Coronary artery (tissue), 2 donors: ENCODE data around the gene C1orf141.
"Not testable (repeated sequence)": the region's sequence is repeated elsewhere in the genome, so short reads cannot be mapped to it uniquely, and the experiment has no call there.

Source experiments
- DNase-seq: peaks from one replicate; pipeline ENCODE4 v3.0.0-alpha.2; 2017; ENCODE audit warnings: low spot score
- H3K27ac ChIP-seq, 2 donors: fragments of 200-600 bp; sonication (generic); one replicate each; pipeline ENCODE4 v1.5.1; 2016 to 2019
- H3K4me3 ChIP-seq: fragments of 200-600 bp; sonication (generic); 2 replicates; pipeline ENCODE4 v1.5.1; 2016; ENCODE audit warnings: mild to moderate bottlenecking, moderate library complexity
- CTCF ChIP-seq: fragments of 200-600 bp; sonication (generic); IDR thresholded peaks from one replicate; pipeline ENCODE4 v1.5.1; 2019; ENCODE audit warnings: antibody characterized with exemption

The C1orf141 gene

DNA sequence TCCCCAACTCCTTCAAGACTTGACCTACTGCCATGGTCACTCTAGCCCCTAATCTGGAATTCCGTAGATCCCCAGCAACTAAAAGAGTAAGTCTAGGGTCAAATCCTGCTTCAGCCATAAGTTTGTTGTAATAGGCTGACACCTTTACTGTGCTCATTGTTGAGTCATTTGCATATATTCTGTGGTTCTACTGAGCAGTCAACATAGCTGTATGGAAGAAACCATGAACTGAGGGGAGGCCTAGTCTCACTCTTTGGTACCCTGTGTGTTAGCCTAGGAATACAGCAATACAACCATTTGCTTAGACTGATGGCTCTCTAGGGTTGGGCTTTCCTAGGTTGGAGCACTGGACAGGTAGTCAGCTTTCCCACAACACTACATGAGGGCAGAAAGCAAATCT is 57.2 kb downstream of the C1orf141 start:
- Histone ChIP-seq H3K4me3 (no peak overlapping the region), H3K27ac (no peak overlapping the region)
- no peak for TF ChIP-seq CTCF
- no peak for DNase-seq

GRCh38 chr1:67072749-67073148 is 62.0 kb downstream of the C1orf141 start:
- Histone ChIP-seq H3K27ac (no peak overlapping the region), H3K4me3 (no peak overlapping the region)
- no peak for TF ChIP-seq CTCF
- DNase-seq, result no peak

- not testable (repeated sequence) for DNase-seq, H3K4me3 ChIP-seq, H3K27ac ChIP-seq
Measured at GRCh38 chr1:67067655-67068054, 67.1 kb downstream of the C1orf141 start.

DNA sequence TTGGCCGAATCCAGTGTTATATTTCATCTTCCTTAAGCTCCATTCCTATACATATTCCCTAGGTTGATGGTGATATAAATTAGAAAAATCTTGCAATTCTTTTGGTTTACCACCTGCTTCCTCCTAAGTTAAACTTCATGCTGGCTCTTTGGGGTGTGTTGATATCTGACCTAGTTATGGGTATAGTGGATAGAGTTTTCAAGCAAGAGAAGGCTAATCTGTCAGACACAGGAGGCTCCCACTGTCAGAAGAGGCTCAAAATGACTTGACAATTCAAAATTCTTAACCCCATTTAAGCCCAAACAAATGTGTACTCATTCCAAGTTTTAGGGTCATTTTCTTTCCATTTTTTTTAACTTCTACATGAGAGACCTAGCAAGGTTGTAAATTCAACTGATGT is 72.4 kb downstream of the C1orf141 start:
- DNase-seq, result no peak
- Histone ChIP-seq H3K4me3 (no peak overlapping the region), H3K27ac (no peak overlapping the region)
- TF ChIP-seq CTCF, result no peak

GRCh38 chr1:67061266-67061665 is 73.5 kb downstream of the C1orf141 start:
- DNase-seq, result no peak
- Histone ChIP-seq H3K4me3 (no peak overlapping the region), H3K27ac (peak overlapping the region in 1 of 2 donors; percentile 24)
- TF ChIP-seq CTCF, result no peak

DNA sequence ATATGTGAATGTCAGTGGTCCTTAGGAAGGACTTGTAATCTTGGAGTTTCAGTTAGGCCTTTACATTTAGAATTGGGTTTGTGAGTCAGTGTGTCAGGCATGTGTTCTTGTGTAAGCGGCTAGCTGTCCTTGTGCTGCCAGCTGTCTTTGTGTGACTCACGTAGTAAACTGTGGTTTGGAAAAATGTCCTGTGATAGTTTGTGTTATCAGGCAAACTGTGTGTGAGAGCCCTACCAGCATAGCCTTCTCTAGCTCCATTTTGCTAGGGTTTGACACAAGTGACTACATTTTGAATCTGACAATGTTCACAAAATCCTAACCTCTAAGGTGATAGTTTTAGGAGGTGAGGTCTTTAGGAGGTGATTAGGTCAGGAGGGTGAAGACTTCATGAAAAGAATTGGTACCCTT is 74.0 kb downstream of the C1orf141 start:
- Histone ChIP-seq H3K4me3 (no peak overlapping the region), H3K27ac (peak overlapping the region in 1 of 2 donors; percentile 24)
- DNase-seq, result no peak
- no peak for TF ChIP-seq CTCF

- no peak for TF ChIP-seq CTCF
- Histone ChIP-seq H3K27ac (no peak overlapping the region), H3K4me3 (no peak overlapping the region)
- no peak for DNase-seq
Measured at GRCh38 chr1:67059346-67059745, 75.4 kb downstream of the C1orf141 start.

DNA sequence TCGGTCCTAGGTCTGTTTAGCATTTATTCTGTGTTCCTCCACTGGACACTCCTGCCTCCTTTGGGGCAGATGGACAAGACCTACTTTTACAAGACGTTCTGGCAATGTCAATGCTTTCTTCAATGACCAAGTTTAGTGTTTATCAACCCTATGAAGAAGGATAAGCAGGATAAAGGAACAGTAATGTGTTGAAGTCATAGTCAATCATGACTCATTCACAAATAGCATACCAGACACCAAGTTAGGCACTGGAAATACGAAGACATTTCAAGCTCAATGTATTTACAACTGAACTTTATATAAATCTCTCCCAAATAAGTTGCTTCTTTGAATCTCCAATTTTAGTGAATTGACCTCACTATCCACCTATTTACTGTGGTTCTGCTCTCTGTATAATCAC is 76.0 kb downstream of the C1orf141 start:
- H3K27ac ChIP-seq, result no peak overlapping the region
- no peak for TF ChIP-seq CTCF

More for the DNA sequence above, 76.0 kb downstream of the C1orf141 start:
- no peak overlapping the region for H3K4me3 ChIP-seq
- DNase-seq, result no peak
